HepG2 (cell line): ENCODE results near the gene HIPK2. TPM values are rescaled to one million over a fixed set of nuclear protein-coding genes. Genes with fewer than 3 reads are reported as not detected.

ENCODE experiments used
- CCDC6 ChIP-seq: sonication (generic); formaldehyde crosslinking; IDR thresholded peaks from 2 replicates; pipeline ENCODE4 v1.8.1; 2022; ENCODE audit warnings: mild to moderate bottlenecking, missing genetic modification reagents, moderate library complexity
- IRF2 ChIP-seq: IDR thresholded peaks from 2 replicates; pipeline ENCODE4 v1.6.1; 2018; ENCODE audit warnings: missing genetic modification reagents, missing compliant biosample characterization
- KDM5A ChIP-seq: fragments of 200-600 bp; sonication (generic); IDR thresholded peaks from 2 replicates; pipeline ENCODE4 v1.7.0; 2018; ENCODE audit warnings: antibody characterized with exemption, mild to moderate bottlenecking, low read length, borderline replicate concordance
- KDM6A ChIP-seq: IDR thresholded peaks from 2 replicates; pipeline ENCODE4 v1.6.1; 2016; ENCODE audit warnings: low read depth
- NR0B2 ChIP-seq: sonication (generic); formaldehyde crosslinking; IDR thresholded peaks from 2 replicates; pipeline ENCODE4 v1.4.0; 2020; ENCODE audit warnings: mild to moderate bottlenecking, missing genetic modification reagents
- PAXIP1 ChIP-seq: sonication (generic); formaldehyde crosslinking; conservative IDR thresholded peaks from 2 replicates; pipeline ENCODE4 v1.4.0; 2020; ENCODE audit warnings: mild to moderate bottlenecking, missing genetic modification reagents, moderate library complexity
- PTBP1 ChIP-seq: fragments of 200-400 bp; formaldehyde crosslinking; IDR thresholded peaks from 2 replicates; pipeline ENCODE4 v1.6.1; 2018; ENCODE audit warnings: low read length, low read depth; ENCODE audit not compliant: poor library complexity, severe bottlenecking
- SKIL ChIP-seq: sonication (generic); formaldehyde crosslinking; IDR thresholded peaks from 2 replicates; pipeline ENCODE4 v1.8.0; 2022; ENCODE audit warnings: missing genetic modification reagents, mild to moderate bottlenecking, moderate library complexity, borderline replicate concordance
- SOX6 ChIP-seq, 2 experiments: fragments of 450-650 bp in 1 of 2; sonication (generic) in 1 of 2; formaldehyde crosslinking in 1 of 2; IDR thresholded peaks; 2 replicates each; pipeline versions ENCODE4 v1.4.0 to v1.6.1; 2017 to 2020; ENCODE audit warnings: antibody characterized with exemption in 1 of 2, mild to moderate bottlenecking in 1 of 2, missing genetic modification reagents in 1 of 2
- SUZ12 ChIP-seq: fragments of 150-350 bp; IDR thresholded peaks from 2 replicates; pipeline ENCODE4 v1.6.1; 2014; ENCODE audit warnings: low read depth, low read length
- TCF12 ChIP-seq, 2 experiments: fragments of 450-650 bp in 1 of 2; sonication (generic) in 1 of 2; formaldehyde crosslinking in 1 of 2; IDR thresholded peaks; 2 replicates each; pipeline versions ENCODE4 v1.6.1 to v1.8.0; 2017 to 2022; ENCODE audit warnings: antibody characterized with exemption in 1 of 2, mild to moderate bottlenecking in 1 of 2, missing genetic modification reagents in 1 of 2, moderate library complexity in 1 of 2
- TOE1 ChIP-seq: sonication (generic); formaldehyde crosslinking; IDR thresholded peaks from 2 replicates; pipeline ENCODE4 v1.4.0; 2020; ENCODE audit warnings: mild to moderate bottlenecking, missing genetic modification reagents
- XRCC5 ChIP-seq: fragments of 200-400 bp; formaldehyde crosslinking; optimal IDR thresholded peaks from 2 replicates; pipeline ENCODE3; 2017; ENCODE audit warnings: mild to moderate bottlenecking, low read length
- ZBTB1 ChIP-seq: sonication (generic); formaldehyde crosslinking; IDR thresholded peaks from 2 replicates; pipeline ENCODE4 v1.4.0; 2020; ENCODE audit warnings: missing genetic modification reagents, borderline replicate concordance
- ZBTB39 ChIP-seq: sonication (generic); formaldehyde crosslinking; IDR thresholded peaks from 2 replicates; pipeline ENCODE4 v1.5.0; 2020; ENCODE audit warnings: missing genetic modification reagents
- ZNF138 ChIP-seq: sonication (generic); formaldehyde crosslinking; IDR thresholded peaks from 2 replicates; pipeline ENCODE4 v1.5.0; 2020; ENCODE audit warnings: mild to moderate bottlenecking, low read depth, missing genetic modification reagents
- ZNF280B ChIP-seq: sonication (generic); formaldehyde crosslinking; IDR thresholded peaks from 2 replicates; pipeline ENCODE4 v1.5.0; 2020; ENCODE audit warnings: missing genetic modification reagents, mild to moderate bottlenecking, borderline replicate concordance
- ZNF354B ChIP-seq: sonication (generic); formaldehyde crosslinking; IDR thresholded peaks from 2 replicates; pipeline ENCODE4 v1.8.0; 2022; ENCODE audit warnings: mild to moderate bottlenecking, missing genetic modification reagents
- ZNF737 ChIP-seq: sonication (generic); formaldehyde crosslinking; IDR thresholded peaks from 2 replicates; pipeline ENCODE4 v1.5.0; 2020; ENCODE audit warnings: missing genetic modification reagents, mild to moderate bottlenecking, borderline replicate concordance
- polyA plus RNA-seq, 8 experiments: library from polyadenylated mRNA; depleted of rRNA in 3 of 8; stranded (reverse) in 7 of 8; unstranded in 1 of 8; fragments of >200 nt; fragmentation: Illumina TruSeq in 4 of 8; extraction: Trizol in 4 of 8; gene quantifications; 2 replicates each; pipeline versions ENCODE4 v1.2.1 to v1.2.3, GENCODE V29; 2011 to 2016; ENCODE audit warnings: low read depth in 4 of 8, missing spikeins in 1 of 8, mixed read lengths in 1 of 8; ENCODE audit not compliant: insufficient read depth in 1 of 8
- total RNA-seq, 5 experiments: library from RNA; depleted of rRNA; stranded (reverse); fragments of >200 nt; fragmentation: Illumina TruSeq; extraction: Trizol; gene quantifications; 2 replicates each; pipeline ENCODE4 v1.2.3, GENCODE V29; 2016; ENCODE audit warnings: low read depth in 1 of 5

HIPK2 gene
- total and polyA plus RNA-seq, 2 of the 13 experiments (the other 11 are each of a cell fraction or from before 2014, with no cell fraction given): 14.4 to 20.2 TPM

- TF ChIP-seq SOX6 (IDR thresholded peaks at IDR 0.05): no peak
- TF ChIP-seq SOX6 (CRISPR knock-in tag; IDR thresholded peaks at IDR 0.05): peak; percentile 84
- TF ChIP-seq TOE1: no peak
- no peak for TF ChIP-seq ZNF138 (CRISPR knock-in tag)
- TF ChIP-seq ZNF737 (CRISPR knock-in tag): no peak
- no peak for TF ChIP-seq SKIL (CRISPR knock-in tag)
- TF ChIP-seq PAXIP1 (CRISPR knock-in tag): peak; percentile 59
- TF ChIP-seq PTBP1: no peak
- no peak for TF ChIP-seq CCDC6 (CRISPR knock-in tag)
- TF ChIP-seq ZNF280B (CRISPR knock-in tag): no peak
- TF ChIP-seq KDM5A: no peak
- TF ChIP-seq ZBTB1 (CRISPR knock-in tag): no peak
- TF ChIP-seq SUZ12: no peak
- TF ChIP-seq KDM6A: peak; percentile 12; the same call in 1 of the 2 replicates
- TF ChIP-seq XRCC5: peak; percentile 69
- TF ChIP-seq IRF2: peak; percentile 27; the same call in 1 of the 2 replicates
- TF ChIP-seq ZNF354B (CRISPR knock-in tag): no peak
- TF ChIP-seq TCF12 (IDR thresholded peaks at IDR 0.05): no peak
- no peak for TF ChIP-seq TCF12 (CRISPR knock-in tag; IDR thresholded peaks at IDR 0.05)
- no peak for TF ChIP-seq NR0B2 (CRISPR knock-in tag)
- TF ChIP-seq ZBTB39 (CRISPR knock-in tag): no peak
These were observed 32.1 kb downstream of the HIPK2 start (continued) for GRCh38 chr7:139745678-139746143.
